Right lobe of liver (tissue), 4 donors: ENCODE data around the gene RPS6KB2.

Experiments
- CTCF ChIP-seq, 4 donors: fragments of 200-600 bp in 3 of 4; fragments of 450-650 bp in 1 of 4; IDR thresholded peaks; one replicate each; pipeline versions ENCODE4 v1.5.1 to v1.8.0; 2016 to 2022; ENCODE audit warnings: antibody characterized with exemption in 4 of 4, mild to moderate bottlenecking in 2 of 4
- POLR2A ChIP-seq: fragments of 450-650 bp; IDR thresholded peaks from one replicate; pipeline ENCODE4 v1.6.1; 2017; ENCODE audit warnings: antibody characterized with exemption, mild to moderate bottlenecking
- donor health status: DM: no; HTN: no; CAD: no.
- donor health status: DM: no; HTN: no; CAD: no.
- donor health status: DM: no; HTN: yes; CAD: no.

GRCh38 chr11:67390947-67391303, 37.4 kb upstream of the RPS6KB2 start:
- TF ChIP-seq CTCF (IDR thresholded peaks at IDR 0.05) = no peak
- no peak for TF ChIP-seq POLR2A
